Ishikawa (cell line): ENCODE data around the gene SPEM1.

Experiments
- CEBPB ChIP-seq: IDR thresholded peaks from 2 replicates; pipeline ENCODE4 v1.6.1; 2012
- CREB1 ChIP-seq: IDR thresholded peaks from 2 replicates; pipeline ENCODE4 v1.6.1; 2012; ENCODE audit warnings: low read depth
- EGR1 ChIP-seq: IDR thresholded peaks from 2 replicates; pipeline ENCODE4 v1.6.1; 2012
- EP300 ChIP-seq: IDR thresholded peaks from 2 replicates; pipeline ENCODE4 v1.6.1; 2012; ENCODE audit warnings: borderline replicate concordance
- FOXM1 ChIP-seq: IDR thresholded peaks from 2 replicates; pipeline ENCODE4 v1.6.1; 2012; ENCODE audit warnings: low read depth, borderline replicate concordance
- NFIC ChIP-seq: IDR thresholded peaks from 2 replicates; pipeline ENCODE4 v1.6.1; 2012
- RAD21 ChIP-seq: IDR thresholded peaks from 2 replicates; pipeline ENCODE4 v1.6.1; 2012; ENCODE audit warnings: low read depth
- TAF1 ChIP-seq: IDR thresholded peaks from 2 replicates; pipeline ENCODE4 v1.6.1; 2012; ENCODE audit warnings: low read depth, mild to moderate bottlenecking
- TCF12 ChIP-seq: IDR thresholded peaks from 2 replicates; pipeline ENCODE4 v1.6.1; 2012; ENCODE audit warnings: low read depth
- TEAD4 ChIP-seq: IDR thresholded peaks from 2 replicates; pipeline ENCODE4 v1.6.1; 2012
- YY1 ChIP-seq: IDR thresholded peaks from 2 replicates; pipeline ENCODE4 v1.6.1; 2012; ENCODE audit warnings: low read depth
- ZBTB7A ChIP-seq: IDR thresholded peaks from 2 replicates; pipeline ENCODE4 v1.6.1; 2012; ENCODE audit warnings: low read depth
- TF ChIP-seq, protein P1 (sequence below): IDR thresholded peaks from 2 replicates; pipeline ENCODE4 v1.6.1; 2012
- TF ChIP-seq, protein P2 (sequence below): IDR thresholded peaks from 2 replicates; pipeline ENCODE4 v1.6.1; 2012
- TF ChIP-seq, protein P3 (sequence below): IDR thresholded peaks from 2 replicates; pipeline ENCODE4 v1.6.1; 2012; ENCODE audit warnings: low read depth, mild to moderate bottlenecking

SPEM1 gene

DNA sequence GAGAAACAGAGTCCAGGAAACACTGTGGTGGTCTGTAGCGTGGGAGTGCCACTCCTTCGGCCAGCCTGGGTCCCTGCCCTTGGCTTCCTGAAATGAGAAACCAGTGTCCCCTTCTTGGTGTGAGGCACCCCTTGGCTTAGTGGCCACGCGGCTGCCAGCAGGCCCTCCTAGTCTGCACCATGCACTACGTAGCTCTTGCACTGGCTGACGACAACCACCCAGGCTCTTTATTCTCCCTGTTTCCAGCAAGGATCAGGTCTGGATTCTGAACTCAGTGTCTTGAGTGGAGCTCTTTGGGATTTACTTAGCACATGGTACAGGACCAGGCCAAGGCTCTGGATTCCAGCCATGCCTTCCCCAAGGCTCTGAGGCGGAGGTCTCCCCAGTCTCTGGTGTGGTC is 7.4 kb downstream of the SPEM1 start:
- no peak for TF ChIP-seq RAD21

DNA sequence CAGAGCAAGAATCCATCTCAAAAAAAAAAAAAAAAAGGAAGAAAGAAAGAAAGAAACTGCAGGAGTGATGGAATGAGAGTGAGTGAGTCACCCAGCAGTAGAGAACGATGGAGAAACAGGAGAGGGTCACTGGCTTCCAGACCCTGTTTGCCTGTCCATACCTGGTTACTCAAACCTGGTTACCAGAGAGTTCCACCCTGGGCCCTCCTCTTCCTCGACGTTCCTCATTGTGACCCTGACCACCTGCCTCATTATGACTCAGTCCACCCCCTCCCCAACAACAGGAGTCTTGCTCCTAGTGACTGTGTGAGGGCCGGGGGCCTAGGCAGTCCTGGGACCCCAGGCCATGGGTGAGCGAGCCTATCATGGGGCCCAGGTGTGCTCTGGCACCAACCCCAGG is 8.4 kb downstream of the SPEM1 start, which contains the start of gene SPEM3:
TSS of gene SPEM3 (plus strand) at position 301 of the 400 bp plus-strand sequence. CDS start at position 347, 46 bp downstream.
- TF ChIP-seq NFIC (no peak), EGR1 (no peak), TCF12 (no peak), YY1 (no peak), FOXM1 (no peak), CEBPB (no peak), TEAD4 (no peak), TAF1 (no peak)
- TF ChIP-seq, protein P1, sequence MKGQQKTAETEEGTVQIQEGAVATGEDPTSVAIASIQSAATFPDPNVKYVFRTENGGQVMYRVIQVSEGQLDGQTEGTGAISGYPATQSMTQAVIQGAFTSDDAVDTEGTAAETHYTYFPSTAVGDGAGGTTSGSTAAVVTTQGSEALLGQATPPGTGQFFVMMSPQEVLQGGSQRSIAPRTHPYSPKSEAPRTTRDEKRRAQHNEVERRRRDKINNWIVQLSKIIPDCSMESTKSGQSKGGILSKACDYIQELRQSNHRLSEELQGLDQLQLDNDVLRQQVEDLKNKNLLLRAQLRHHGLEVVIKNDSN: no peak
- TF ChIP-seq, protein P2, sequence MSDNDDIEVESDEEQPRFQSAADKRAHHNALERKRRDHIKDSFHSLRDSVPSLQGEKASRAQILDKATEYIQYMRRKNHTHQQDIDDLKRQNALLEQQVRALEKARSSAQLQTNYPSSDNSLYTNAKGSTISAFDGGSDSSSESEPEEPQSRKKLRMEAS: no peak

DNA sequence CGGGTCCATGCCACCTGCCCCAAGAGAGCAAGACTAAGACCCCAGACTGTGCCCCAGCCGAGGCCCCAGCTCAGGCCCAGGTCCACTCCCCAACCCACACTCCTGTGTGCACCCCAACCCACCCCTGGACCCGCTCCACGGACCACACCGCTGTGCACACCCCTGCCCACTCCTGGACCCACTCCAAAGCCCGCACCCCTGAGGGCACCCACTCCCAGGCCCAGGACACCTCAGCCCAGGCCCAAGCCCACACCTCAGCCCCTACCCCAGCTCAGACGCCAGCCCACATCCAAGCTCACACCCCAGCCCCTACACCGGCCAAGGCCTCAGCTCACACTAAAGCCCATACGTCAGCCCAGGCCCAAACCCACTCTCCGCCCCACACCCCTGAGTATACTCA is 9.6 kb downstream of the SPEM1 start:
- TF ChIP-seq TEAD4 (no peak), FOXM1 (no peak), YY1 (no peak), RAD21 (no peak), EP300 (no peak), NFIC (no peak), CREB1 (no peak), TCF12 (no peak), EGR1 (no peak), ZBTB7A (no peak)
- TF ChIP-seq, protein P3, sequence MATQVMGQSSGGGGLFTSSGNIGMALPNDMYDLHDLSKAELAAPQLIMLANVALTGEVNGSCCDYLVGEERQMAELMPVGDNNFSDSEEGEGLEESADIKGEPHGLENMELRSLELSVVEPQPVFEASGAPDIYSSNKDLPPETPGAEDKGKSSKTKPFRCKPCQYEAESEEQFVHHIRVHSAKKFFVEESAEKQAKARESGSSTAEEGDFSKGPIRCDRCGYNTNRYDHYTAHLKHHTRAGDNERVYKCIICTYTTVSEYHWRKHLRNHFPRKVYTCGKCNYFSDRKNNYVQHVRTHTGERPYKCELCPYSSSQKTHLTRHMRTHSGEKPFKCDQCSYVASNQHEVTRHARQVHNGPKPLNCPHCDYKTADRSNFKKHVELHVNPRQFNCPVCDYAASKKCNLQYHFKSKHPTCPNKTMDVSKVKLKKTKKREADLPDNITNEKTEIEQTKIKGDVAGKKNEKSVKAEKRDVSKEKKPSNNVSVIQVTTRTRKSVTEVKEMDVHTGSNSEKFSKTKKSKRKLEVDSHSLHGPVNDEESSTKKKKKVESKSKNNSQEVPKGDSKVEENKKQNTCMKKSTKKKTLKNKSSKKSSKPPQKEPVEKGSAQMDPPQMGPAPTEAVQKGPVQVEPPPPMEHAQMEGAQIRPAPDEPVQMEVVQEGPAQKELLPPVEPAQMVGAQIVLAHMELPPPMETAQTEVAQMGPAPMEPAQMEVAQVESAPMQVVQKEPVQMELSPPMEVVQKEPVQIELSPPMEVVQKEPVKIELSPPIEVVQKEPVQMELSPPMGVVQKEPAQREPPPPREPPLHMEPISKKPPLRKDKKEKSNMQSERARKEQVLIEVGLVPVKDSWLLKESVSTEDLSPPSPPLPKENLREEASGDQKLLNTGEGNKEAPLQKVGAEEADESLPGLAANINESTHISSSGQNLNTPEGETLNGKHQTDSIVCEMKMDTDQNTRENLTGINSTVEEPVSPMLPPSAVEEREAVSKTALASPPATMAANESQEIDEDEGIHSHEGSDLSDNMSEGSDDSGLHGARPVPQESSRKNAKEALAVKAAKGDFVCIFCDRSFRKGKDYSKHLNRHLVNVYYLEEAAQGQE: no peak

DNA sequence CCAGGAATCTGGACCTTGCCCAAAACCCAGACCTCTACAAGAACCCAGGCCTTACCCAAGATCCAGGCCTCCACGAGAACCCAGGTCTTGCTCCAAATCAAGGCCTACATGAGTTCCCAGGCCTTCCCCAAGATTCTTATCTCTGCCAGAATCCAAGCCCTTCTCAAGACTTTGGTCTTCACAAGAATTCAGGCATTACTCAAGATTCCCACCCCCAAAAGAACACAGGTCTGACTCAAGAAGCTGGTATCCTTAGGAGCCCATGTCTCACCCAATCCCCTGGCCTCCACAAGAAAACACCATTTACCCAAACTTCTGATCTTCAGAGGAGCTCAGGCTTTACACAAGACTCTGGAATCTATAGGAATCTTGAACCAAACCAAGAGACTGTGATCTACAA is 11.1 kb downstream of the SPEM1 start:
- TF ChIP-seq YY1 (no peak), EP300 (no peak), EGR1 (no peak), CREB1 (no peak), NFIC (no peak), RAD21 (no peak), TEAD4 (no peak), ZBTB7A (no peak), TCF12 (no peak), CEBPB (no peak), FOXM1 (no peak), TAF1 (no peak)
- TF ChIP-seq, protein P3: no peak
- TF ChIP-seq, protein P2: no peak
- TF ChIP-seq, protein P1: no peak

DNA sequence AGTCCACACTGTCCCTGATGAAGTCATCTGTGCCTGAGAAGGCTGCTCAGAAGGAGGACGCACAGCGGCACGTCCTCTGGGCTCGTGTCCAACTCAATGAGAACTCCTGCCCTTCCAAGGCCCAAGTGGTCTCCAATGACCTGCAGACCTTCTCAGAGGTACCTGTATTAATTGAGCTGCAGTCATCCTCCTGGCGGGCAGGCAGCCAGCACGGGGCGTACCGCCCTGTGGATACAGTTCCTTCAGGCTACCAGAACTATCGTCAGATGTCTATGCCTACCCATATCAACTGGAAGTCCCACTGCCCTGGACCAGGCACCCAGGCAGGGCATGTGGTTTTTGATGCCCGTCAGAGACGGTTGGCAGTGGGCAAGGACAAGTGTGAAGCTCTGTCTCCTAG is 12.2 kb downstream of the SPEM1 start:
- TF ChIP-seq EP300: no peak
- no peak for TF ChIP-seq ZBTB7A
- no peak for TF ChIP-seq RAD21
- TF ChIP-seq, protein P3: no peak
- no peak for TF ChIP-seq TAF1
- TF ChIP-seq EGR1: no peak
- TF ChIP-seq, protein P1: no peak
- no peak for TF ChIP-seq TEAD4
- TF ChIP-seq, protein P2: no peak
- TF ChIP-seq CREB1: no peak
- TF ChIP-seq FOXM1: no peak
- TF ChIP-seq CEBPB: no peak
- no peak for TF ChIP-seq YY1
- no peak for TF ChIP-seq TCF12
- TF ChIP-seq NFIC: no peak
